GM18511 (cell line): ENCODE measurements around the gene PASK.

Experiments used
- ATAC-seq: cut with Tn5 transposase; IDR thresholded peaks from one replicate; pipeline ENCODE4 v1.9.1; 2021; ENCODE audit warnings: mild to moderate bottlenecking, moderate library complexity; ENCODE audit not compliant: unreplicated experiment

Gene PASK

GRCh38 chr2:241130316-241130715 lies 19.0 kb downstream of the PASK start:
- ATAC-seq, result no peak

GRCh38 chr2:241129086-241129871 lies 20.0 kb downstream of the PASK start:
- no peak for ATAC-seq

- ATAC-seq, result no peak
These were observed 21.0 kb downstream of the PASK start for GRCh38 chr2:241128266-241128665.

GRCh38 chr2:241126771-241127202 lies 22.5 kb downstream of the PASK start:
- no peak for ATAC-seq

- no peak for ATAC-seq
These were observed 23.1 kb downstream of the PASK start for GRCh38 chr2:241126201-241126611.

GRCh38 chr2:241125626-241126025 lies 23.6 kb downstream of the PASK start:
- ATAC-seq, result no peak

- no peak for ATAC-seq
These were observed 25.3 kb downstream of the PASK start for GRCh38 chr2:241123816-241124536.

GRCh38 chr2:241122376-241123002 lies 26.8 kb downstream of the PASK start:
- no peak for ATAC-seq

GRCh38 chr2:241121008-241121407 lies 28.3 kb downstream of the PASK start:
- no peak for ATAC-seq

- no peak for ATAC-seq
These were observed 28.8 kb downstream of the PASK start for GRCh38 chr2:241120440-241120839.

GRCh38 chr2:241118737-241119505 lies 30.4 kb downstream of the PASK start:
- ATAC-seq, result no peak

GRCh38 chr2:241116606-241117560 lies 32.4 kb downstream of the PASK start:
- ATAC-seq, result no peak

GRCh38 chr2:241115361-241115760 lies 33.9 kb downstream of the PASK start:
- ATAC-seq, result no peak

- no peak for ATAC-seq
These were observed 34.4 kb downstream of the PASK start for GRCh38 chr2:241114836-241115235.

GRCh38 chr2:241112592-241112991 lies 36.7 kb downstream of the PASK start:
- ATAC-seq, result no peak

GRCh38 chr2:241112046-241112445 lies 37.2 kb downstream of the PASK start:
- no peak for ATAC-seq

- peak; percentile 45 for ATAC-seq
These were observed 37.8 kb downstream of the PASK start for GRCh38 chr2:241111440-241111805.

GRCh38 chr2:241110607-241111439 lies 38.4 kb downstream of the PASK start:
- peak; percentile 58 for ATAC-seq

GRCh38 chr2:241110089-241110606 lies 39.1 kb downstream of the PASK start:
- ATAC-seq, result peak; percentile 8
